HuH-7.5 (cell line): Measurements from ENCODE around the gene C19orf25.

Experiments used
- DNase-seq: peaks from one replicate; pipeline ENCODE4 v3.0.0; 2011; ENCODE audit warnings: low spot score

Gene C19orf25

GRCh38 chr19:1496714-1497577, 17.9 kb upstream of the C19orf25 start:
- no peak for DNase-seq

DNA sequence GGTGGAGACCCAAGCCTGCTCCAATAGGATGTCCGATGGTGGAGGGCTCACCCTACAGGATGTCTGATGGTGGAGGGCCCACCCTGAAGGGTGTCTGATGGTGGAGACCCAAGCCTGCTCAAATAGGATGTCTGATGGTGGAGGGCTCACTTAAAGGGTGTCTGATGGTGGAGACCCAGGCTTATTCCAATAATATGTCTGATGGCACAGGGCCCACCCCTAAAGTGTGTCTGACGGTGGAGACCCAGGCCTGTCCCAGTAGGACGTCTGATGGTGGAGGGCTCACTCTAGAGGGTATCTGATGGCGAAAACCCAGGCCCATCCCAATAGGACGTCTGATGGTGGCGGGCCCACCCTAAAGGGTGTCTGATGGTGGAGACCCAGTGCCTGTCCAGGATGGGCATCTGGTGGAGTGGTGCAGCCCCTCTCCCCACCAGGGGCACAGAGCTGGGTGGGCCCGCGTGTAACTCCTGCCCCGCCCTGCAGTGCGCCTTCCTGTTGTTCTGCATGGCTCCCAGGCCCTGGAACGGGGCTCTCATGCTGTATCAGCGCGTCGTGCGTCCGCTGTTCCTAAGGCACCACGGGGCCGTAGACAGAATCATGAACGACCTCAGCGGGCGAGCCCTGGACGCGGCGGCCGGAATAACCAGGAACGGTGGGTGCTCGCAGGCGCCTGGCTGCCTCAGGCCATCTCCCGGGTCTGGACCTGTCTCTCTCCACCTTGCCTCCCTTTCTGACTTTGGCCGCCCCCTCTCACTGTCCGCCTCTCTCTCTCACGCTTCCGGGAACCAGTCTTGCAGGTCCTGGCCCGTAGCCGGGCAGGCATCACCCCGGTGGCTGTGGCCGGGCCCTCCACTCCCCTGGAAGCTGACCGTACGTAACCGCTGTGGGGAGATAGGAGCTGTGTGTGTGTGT, 17.0 kb upstream of the C19orf25 start:
- DNase-seq: no peak

DNA sequence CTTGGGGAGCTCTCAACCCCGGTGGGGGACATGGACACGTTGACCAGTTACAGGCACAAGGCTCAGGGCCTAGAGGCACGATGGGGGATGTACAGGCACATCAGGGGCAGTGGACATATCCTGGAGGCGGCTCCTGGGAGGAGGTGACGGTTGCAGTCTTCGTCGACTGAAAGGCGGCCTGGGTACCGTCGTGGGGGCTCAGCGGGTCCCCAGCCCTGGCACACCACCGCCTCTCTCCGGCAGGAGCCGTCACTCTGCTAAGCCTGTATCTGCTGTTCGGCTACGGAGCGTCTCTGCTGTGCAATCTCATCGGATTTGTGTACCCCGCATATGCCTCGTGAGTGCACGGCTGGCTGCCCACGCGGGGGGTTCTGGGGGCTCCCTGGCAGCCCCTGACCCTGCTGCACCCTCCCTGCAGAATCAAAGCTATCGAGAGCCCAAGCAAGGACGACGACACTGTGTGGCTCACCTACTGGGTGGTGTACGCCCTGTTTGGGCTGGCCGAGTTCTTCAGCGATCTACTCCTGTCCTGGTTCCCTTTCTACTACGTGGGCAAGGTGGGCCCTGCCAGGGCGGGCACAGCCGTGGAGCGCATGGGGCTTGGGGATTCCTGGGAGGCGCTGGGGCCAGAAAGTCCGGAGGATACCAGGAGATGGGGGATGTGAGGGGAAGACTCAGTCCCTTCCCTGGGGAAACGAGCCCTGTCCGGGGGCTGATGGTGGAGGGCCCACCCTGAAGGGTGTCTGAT, 16.2 kb upstream of the C19orf25 start:
- DNase-seq: no peak

- no peak for DNase-seq
Measured at GRCh38 chr19:1494115-1494815, 15.2 kb upstream of the C19orf25 start.

DNA sequence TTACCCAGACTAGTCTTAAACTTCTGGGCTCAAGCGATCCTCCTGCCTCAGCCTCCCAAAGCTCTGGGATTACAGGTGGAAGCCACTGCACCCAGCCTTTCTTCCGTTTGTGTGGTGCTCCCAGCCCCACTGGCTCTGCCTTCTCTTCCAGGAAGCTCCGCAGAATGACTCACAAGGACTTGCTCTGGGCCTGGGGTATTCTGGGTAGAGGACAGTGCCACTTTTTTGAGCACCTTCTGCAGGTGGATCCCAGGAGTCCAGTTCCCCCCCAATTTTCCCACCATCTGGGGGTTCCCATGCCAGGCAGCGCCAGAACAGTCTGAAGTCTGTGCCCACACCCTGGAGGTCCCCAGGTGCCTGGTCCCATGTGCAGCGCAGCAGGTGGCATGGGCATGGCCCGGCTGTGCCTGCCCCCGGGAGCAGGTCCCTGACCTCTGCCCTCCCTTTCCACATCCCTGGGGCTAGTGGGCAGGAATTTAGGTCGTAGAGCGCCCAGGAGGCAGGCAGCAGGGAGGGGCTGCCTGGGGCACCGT, 13.5 kb upstream of the C19orf25 start:
- no peak for DNase-seq

DNA sequence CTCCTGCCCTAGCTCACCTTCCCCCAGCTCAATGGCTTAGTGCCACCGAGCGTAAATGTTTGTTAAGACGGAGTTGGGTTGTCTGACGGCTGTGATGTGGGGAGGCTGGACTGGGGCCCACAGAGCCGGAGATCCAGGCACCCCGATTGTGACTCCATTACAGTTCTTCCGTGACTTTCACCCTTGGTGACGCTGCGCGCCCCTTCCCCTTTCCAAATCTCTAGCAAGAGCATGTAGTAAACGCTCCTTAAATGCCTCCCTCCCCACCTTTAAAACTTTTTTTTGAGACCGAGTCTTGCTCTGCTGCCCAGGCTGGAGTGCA, 12.8 kb upstream of the C19orf25 start:
- DNase-seq: no peak

GRCh38 chr19:1491114-1491848, 12.3 kb upstream of the C19orf25 start, which contains the start of gene REEP6:
REEP6 (plus strand) TSS chr19:1491181; CDS start chr19:1491270, 89 bp downstream.
- DNase-seq: no peak

GRCh38 chr19:1490311-1491113, 11.5 kb upstream of the C19orf25 start, which contains the start of gene PCSK4:
PCSK4 (minus strand) TSS chr19:1490350; CDS start chr19:1490346, 4 bp downstream.
- peak; percentile 98 for DNase-seq

GRCh38 chr19:1489463-1490310, 10.7 kb upstream of the C19orf25 start:
- no peak for DNase-seq

DNA sequence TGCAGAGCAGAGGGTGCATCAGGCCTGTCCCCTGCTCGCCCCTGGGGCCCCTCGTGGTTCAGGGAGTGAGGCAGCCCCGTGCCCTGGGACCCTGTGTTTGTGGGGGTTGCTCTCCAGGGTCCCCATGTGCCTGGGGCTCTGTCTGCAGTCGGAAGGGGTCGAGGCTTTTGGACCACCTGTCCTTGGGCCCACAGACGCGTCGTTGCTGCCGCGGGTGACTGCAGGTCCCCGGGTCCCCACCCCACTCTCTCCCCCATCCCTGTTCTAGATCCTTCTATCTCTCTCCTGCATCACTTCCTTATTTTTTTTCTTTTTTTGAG, 9.2 kb upstream of the C19orf25 start:
- no peak for DNase-seq

DNA sequence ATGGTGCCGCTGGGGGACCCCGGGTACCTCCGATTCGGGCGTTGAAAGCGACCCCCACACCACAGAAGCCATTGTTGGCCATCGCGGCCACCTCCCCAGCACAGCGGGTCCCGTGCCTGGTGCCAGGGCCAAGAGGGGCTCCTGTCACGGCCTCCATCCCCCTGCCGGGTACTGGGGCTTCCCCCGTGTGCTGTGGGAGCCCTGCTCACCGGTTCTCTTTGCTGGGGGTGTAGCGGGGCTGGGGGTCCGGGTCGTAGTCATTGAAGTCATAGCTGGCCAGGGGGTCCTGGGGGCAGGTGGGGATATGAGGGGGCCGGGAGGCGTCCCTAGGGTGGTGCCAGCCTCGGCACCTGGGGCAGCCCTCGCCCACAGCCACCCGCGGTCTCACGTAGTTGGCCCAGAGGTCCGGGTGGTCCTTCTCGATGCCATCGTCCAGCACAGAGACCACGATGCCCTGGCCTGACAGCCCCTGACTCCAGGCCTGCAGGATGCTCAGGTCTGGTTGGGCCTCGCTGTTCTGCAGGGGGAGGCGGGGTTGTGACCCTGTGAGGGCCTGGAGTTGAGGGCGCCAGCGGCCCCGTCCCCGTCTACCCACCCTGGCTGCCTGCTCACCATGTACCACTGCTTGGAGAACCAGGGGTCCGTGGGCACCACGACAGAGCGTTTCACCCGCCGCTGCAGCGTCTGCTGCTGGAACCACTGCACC, 8.7 kb upstream of the C19orf25 start:
- DNase-seq: no peak

DNA sequence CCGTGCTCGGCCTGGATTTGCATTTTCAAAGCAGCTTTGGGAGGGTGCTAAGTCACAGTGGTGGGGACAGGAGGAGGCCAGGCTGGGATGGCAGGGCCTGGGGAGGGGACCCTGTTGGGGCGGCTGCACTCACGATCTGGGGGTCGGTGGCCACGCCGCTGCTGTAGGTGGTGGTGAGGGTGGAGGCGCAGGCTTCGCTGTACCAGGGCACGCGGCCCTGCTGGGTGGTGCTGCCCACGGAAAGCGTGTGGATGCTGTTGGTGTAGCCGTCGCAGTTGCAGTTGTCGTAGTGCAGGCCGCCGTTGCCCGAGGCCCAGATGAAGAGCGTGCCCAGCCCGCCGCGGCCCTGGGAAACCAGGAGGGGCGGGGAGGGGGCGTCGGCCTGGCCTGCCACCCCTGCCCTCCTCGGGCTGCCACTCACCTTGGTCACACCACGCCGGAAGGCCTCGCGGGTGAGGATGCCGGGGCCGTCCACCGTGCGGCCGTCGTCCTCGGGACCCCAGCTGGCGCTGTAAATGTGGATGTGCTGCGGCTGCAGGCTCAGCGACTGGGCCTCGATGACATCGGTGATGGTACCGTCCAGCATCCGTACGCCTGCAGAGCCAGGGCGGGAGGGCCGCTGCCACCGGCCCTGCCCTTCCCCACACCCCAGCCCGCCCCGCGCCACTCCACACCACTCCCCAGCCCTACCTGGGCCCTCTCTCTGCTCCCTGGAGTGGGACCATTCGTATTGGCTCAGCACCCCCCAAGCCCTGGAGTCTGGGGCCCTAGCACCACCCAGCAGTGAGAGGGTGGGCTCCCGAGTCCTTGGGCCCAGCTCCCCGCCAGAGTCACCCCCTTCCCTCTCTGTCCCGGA, 7.9 kb upstream of the C19orf25 start:
- no peak for DNase-seq

- no peak for DNase-seq
Measured at GRCh38 chr19:1483979-1484428, 5.0 kb upstream of the C19orf25 start.

DNA sequence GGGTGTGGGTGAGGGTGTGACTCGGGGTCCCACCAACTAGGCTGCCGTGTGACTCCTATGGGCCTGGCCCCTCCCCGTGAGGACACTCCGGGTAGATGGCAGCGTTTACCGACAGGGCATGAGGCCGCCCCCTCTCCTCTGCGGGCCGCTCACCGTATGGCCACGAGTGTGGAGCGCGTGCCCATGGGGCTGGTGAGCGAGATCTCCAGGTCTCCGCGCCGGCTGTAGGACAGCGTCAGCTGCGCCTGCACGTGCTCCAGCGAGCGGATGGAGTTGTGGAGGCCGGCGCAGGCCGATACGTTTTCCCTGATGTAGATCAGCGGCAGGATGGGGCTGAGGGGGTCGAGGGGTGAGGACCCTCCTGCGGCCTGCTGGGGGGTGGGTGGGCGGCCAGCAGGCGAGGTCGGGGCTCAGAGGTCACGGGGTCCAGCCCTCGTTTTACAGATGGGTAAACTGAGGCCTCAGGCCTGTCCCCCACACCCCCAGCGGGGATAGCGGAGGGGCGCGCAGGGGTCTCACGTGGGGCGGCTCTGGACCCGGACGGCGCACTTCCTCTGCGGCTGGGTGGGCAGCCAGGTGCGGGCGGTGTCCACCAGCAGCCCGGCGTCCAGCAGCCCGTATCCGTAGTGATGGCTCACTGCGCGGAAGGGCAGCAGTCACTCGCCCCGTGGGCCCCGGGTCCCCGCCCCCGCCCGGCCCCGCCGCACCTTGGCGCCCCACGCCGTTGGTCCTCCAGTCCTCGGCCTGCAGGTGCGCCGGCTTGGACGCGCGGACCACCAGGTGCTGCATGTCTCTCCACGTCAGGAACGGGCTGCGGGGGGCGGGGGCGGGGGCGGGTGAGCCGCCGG, 4.3 kb upstream of the C19orf25 start:
- DNase-seq: no peak

- no peak for DNase-seq
Measured at GRCh38 chr19:1482361-1483130, 3.5 kb upstream of the C19orf25 start.
